Urothelium cell line (cell line): Measurements from ENCODE around the gene CCDC116.
"Not testable (repeated sequence)": the region's sequence is repeated elsewhere in the genome, so short reads cannot be mapped to it uniquely, and the experiment has no call there.

Experiments used
- DNase-seq: peaks from one replicate; pipeline ENCODE4 v3.0.0; 2011; ENCODE audit warnings: low spot score, mixed read lengths
- FAIRE-seq: peaks from 2 replicates; lab custom pipeline; 2011; peaks lifted over from hg19 to GRCh38; lab: Jason Lieb, UNC

CCDC116 gene

DNA sequence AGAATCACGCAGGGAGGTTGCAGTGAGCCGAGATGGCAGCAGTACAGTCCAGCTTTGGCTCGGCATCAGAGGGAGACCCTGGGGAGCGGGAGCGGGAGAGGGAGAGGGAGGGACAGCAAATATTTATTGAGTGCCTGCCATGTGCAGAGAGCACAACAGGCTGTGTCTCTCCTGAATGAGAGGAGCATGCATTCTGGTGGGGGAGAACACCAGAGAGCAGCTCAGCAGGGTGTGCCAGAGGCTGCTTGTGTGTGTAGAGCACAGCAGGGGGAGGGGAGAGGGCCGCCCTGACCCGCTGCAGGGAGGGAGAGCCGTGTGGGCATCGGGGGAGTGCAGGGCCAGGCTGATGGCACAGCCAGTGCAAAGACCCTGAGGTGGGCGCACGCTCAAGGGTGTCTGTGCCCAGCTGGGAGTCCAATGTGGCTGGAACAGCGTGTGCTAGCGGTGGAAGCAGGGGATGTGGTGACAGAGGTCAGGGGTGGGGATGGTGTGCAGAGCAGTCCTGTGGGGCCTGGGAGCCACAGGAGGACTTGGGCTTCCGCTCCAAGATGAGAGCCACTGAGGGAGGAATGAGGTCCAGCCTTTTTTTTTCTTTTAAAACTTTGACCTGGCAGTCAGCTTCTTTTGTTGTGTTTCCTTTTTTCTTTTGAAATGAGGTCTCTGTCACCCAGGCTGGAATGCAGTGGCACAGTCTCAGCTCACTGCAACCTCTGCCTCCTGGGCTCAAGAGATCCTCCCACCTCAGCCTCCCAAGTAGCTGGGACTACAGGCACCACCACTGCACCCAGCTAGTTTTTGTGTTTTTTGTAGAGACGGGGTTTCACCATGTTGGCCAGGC lies 45.3 kb downstream of the CCDC116 start:
- no peak for DNase-seq
- peak; percentile 20 for FAIRE-seq

DNA sequence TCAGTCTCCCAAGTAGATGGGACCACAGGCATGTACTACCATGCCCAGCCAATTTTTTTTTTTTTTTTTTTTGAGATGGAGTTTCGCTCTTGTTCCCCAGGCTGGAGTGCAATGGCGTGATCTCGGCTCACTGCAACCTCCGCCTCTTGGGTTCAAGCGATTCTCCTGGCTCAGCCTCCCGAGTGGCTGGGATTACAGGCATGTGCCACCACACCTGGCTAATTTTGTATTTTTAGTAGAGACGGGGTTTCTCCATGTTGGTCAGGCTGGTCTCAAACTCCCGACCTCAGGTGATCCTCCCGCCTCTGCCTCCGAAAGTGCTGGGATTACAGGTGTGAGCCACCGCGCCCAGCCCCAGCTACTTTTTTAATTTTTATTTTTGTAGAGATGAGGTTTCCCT lies 46.3 kb downstream of the CCDC116 start:
- FAIRE-seq, DNase-seq: not testable (repeated sequence)

DNA sequence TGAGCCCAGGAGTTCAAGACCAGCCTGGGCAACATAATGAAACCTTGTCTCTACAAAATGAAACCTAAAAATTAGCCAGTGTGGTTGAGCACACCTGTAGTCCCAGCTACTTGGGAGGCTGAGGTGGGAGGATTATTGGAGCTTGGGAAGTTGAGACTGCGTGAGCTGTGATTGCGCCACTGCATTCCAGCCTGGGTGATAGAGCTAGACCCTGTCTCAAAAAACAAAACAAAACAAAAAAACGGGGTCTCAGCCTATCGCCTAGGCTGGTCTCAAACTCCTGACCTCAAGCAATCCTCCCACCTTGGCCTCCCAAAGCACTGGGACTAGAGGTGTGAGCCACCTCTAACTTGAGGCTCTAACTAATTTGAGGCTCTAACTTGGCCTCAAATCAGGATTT lies 46.8 kb downstream of the CCDC116 start:
- no peak for FAIRE-seq
- DNase-seq, result no peak

DNA sequence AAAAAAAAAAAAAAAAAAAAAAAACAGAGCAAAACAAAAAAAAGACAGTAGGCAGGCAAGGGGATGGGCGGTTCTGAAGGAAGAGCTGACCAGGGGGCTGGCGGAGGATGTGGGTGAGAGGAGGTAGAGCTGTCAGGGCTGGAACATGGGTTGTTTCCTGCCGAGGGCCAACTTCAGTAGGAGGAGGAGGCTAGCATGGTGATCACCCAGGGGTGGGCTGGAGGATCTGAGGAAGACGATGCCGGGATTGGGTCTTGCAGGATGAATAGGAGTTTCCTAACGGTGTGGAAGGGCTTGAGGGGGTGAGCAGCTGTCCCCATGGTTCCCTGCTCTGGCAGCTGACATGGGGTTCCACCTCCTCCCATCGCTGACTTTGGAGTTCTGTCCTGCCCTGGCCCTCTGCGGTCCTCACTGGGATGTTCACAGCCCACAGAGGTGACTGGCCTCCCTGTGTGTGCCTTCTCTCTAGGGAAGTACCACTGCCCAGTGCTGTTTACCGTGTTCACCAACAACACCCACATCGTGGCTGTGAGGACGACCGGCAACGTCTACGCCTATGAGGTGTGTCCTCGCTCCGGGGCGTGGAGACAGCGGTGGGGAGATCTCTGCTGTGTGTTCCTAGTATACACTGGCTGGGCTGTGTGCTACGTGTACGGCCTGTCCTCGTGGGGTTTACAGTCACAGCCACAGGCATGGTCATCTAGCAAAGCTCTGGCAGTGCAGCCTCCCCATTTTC lies 48.4 kb downstream of the CCDC116 start:
- DNase-seq, result no peak
- FAIRE-seq, result peak; percentile 46

DNA sequence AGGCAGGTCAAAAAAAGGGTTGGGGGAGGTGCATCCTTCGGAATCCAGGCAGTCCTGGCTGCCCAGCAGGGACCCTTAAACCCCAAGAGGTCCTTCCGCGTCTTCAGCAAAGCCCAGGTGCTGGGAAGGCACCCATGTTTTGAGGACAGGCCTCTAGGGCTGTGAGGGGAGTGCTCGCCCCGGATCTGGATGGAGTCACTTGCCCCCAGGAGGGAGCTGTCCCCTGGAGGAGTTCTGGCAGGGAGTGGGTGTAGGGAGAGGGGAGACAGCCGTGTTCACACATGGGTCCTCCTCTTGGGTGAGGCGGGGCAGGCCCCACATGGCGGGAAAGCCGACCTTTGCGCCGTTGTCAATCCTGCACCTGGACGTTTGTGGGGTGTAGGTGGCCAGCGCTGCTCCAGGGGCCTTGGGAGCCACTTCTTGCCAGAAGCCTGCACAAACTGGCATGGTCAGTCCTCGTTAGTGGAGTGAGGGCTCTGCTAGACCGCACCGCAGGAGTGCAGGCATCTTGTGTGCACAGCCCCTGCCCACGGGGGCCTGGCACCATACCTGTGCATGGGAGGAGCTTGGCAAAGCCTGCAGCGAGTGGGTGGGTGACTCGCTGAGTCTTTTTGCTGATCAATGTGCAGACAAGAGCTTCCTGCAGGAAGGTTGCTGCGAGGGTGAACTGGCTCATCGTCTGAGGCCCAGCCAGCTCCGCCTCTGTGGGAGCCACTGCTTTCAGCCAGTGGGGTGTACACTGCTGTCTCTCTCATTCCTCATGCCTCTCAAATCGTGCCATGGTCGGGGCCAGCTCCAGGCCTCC lies 49.2 kb downstream of the CCDC116 start:
- no peak for DNase-seq
- FAIRE-seq, result peak; percentile 58

DNA sequence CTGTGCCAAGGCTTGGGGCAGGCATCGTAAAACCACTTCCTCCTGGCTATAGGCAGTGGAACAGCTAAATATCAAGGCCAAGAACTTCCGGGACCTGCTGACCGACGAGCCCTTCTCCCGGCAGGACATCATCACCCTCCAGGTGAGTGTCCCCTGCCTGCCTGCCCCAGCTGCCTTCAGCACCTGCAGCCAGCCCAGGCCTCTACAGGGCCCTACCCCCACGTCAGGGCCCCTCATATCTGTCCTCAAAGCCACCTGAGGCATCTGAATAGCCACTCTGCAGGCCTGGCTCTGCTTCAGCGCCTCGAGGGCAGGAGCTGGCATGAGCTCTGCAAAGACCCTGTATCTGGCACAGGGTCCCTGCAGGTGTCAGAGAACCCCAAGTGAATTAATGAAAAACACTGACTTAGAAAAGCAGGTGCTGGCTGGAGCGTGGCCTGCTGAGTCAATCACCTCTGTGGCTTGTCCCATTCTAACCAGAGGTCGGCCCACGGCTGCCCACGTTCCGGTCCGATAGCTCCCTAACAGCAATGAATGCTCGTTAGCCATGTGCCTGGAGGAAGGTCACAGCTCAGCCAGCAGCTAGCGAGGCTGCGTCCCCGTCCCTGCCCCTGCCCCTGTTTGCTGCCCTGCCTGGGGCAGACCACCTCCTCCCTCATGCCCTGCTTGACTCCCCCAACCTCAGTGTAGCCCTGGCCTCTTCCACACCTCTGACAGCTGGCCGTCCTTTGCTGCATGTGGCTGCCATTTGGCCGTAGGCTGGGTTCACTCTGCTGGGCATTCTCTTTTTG lies 50.0 kb downstream of the CCDC116 start:
- no peak for FAIRE-seq
- no peak for DNase-seq

DNA sequence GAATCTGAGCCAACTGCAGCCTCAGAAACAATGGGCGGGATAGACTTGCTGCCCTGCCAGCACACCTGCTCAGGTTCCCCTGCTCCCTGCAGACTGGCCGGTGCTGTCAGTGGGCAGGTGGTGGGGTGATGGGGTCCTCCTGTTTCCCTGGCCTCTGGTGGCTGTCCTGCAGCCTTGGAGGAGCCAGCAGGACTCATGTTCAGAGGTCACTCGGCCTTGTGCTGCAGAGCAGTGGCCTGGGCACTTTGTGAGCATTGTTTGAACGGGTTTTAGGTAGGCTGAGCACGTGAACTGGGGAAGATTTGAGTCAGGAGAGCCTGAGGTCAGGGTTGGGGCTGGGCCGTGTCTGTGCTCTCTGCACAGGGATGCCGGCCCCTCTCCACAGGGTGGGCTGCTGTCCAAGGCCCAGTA lies 50.8 kb downstream of the CCDC116 start:
- DNase-seq (no peak), FAIRE-seq (no peak)

DNA sequence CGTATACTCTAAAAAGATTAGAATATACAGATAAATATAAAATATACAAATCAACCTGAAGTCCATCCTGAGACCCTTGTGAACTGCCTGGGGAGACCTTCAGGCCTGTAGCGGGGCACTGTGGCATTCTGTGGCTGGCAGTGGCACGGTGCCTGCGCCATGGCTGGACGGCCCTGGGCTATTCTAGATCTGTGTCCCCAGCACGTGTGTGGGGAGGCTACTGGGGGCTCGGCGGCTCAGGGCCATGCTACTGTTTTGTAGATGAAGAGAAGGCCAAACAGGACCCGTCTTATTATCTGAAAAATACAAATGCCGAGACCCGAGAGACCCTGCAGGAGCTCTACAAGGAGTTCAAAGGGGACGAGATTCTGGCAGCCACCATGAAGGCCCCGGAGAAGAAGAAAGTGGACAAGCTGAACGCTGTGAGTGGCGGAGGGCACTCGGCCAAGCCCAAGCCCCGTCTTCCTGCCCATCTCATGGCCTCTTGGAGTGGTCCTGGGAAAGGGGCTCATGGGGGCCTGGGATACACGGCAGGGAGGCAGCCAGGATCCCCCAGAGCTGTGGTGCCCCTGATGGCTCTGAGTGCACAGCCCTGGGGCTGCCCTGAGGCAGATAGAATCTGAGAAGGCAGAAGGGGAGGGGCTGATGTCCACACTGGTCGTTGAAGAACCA lies 52.1 kb downstream of the CCDC116 start:
- FAIRE-seq (no peak), DNase-seq (no peak)

DNA sequence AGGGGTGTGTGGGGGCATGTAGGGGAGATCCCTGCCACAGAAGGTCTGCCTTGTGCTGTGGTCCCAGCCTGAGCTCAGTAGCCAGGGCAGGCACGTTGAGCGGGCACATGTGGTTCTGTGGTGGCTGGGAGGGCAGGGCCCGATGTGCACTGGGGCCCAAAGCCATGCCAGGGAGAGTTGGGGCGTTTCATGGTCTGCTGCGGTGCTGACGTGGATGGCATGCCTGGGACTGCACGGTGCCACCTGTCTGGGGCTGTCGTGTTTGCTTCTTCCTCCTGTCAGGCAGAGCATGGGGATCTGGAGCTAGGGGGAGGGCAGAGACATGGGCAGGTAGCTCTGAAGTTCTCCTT lies 52.6 kb downstream of the CCDC116 start:
- FAIRE-seq (no peak), DNase-seq (no peak)

DNA sequence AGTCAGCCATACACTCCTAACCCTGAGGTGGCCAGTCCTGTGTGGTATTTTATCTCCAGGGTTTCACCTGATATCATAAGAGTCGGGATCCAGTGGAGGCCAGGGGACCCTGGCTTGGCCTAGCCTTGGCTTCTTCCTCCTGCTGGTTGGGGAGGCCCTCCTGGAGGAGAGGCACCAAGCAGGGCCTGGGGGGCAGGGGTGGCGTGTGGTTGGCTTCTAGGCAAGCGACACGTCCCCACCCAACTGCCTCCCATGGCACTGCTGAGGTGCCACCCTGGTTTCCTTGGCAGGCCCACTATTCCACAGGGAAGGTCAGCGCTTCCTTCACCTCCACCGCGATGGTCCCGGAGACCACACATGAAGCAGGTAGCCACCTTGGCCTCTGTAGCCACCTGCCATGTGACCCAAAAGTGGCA lies 53.6 kb downstream of the CCDC116 start:
- FAIRE-seq, result no peak
- no peak for DNase-seq
